GM18867 (cell line): ENCODE measurements around the gene UBXN2A.
A peak's percentile ranks its signal among the peaks of the same experiment; 100 is the strongest.
"Not testable (repeated sequence)": the region's sequence is repeated elsewhere in the genome, so short reads cannot be mapped to it uniquely, and the experiment has no call there.

Experiments
- ATAC-seq: cut with Tn5 transposase; IDR thresholded peaks from one replicate; pipeline ENCODE4 v1.9.1; 2021; ENCODE audit warnings: mild to moderate bottlenecking, moderate library complexity; ENCODE audit not compliant: unreplicated experiment

UBXN2A gene

GRCh38 chr2:23940718-23941620 is 706 bp downstream of the UBXN2A start:
- peak; percentile 66 for ATAC-seq

GRCh38 chr2:23941644-23942043 is 1.4 kb downstream of the UBXN2A start:
- no peak for ATAC-seq

GRCh38 chr2:23943666-23944065 is 3.4 kb downstream of the UBXN2A start:
- no peak for ATAC-seq

- no peak for ATAC-seq
Observed at GRCh38 chr2:23944527-23944926, 4.3 kb downstream of the UBXN2A start.

GRCh38 chr2:23944976-23945375 is 4.7 kb downstream of the UBXN2A start:
- ATAC-seq = no peak

GRCh38 chr2:23947350-23947749 is 7.1 kb downstream of the UBXN2A start:
- no peak for ATAC-seq

GRCh38 chr2:23952558-23952957 is 12.3 kb downstream of the UBXN2A start:
- not testable (repeated sequence) for ATAC-seq

- no peak for ATAC-seq
Observed at GRCh38 chr2:23953625-23954024, 13.4 kb downstream of the UBXN2A start.

GRCh38 chr2:23954325-23955014 is 14.2 kb downstream of the UBXN2A start:
- ATAC-seq = no peak

- no peak for ATAC-seq
Observed at GRCh38 chr2:23967846-23968245, 27.6 kb downstream of the UBXN2A start.

- no peak for ATAC-seq
Observed at GRCh38 chr2:23976883-23977282, 36.6 kb downstream of the UBXN2A start.

- no peak for ATAC-seq
Observed at GRCh38 chr2:23988371-23988770, 48.1 kb downstream of the UBXN2A start.

- no peak for ATAC-seq
Observed at GRCh38 chr2:23992931-23993330, 52.7 kb downstream of the UBXN2A start.

- no peak for ATAC-seq
Observed at GRCh38 chr2:23993736-23994269, 53.5 kb downstream of the UBXN2A start.

- no peak for ATAC-seq
Observed at GRCh38 chr2:23994567-23994966, 54.3 kb downstream of the UBXN2A start.

- no peak for ATAC-seq
Observed at GRCh38 chr2:24007693-24008092, 67.4 kb downstream of the UBXN2A start.

- ATAC-seq = no peak
Observed at GRCh38 chr2:24008672-24009366, 68.6 kb downstream of the UBXN2A start.

GRCh38 chr2:24009367-24009679 is 69.1 kb downstream of the UBXN2A start:
- no peak for ATAC-seq

GRCh38 chr2:24009680-24010476 is 69.6 kb downstream of the UBXN2A start, which contains the start of gene MFSD2B:
TSS of gene MFSD2B (plus strand) at chr2:24010085. CDS start at chr2:24010097, 12 bp downstream.
- ATAC-seq = no peak

GRCh38 chr2:24010477-24011249 is 70.4 kb downstream of the UBXN2A start:
- no peak for ATAC-seq
